Middle frontal gyrus (tissue), 1 donor: ENCODE measurements around the gene C13orf46.

Experiments
- DNase-seq: peaks from one replicate; pipeline ENCODE4 v3.0.0-alpha.2; 2015; ENCODE audit warnings: low spot score; ENCODE audit errors: extremely low spot score

The C13orf46 gene

DNA sequence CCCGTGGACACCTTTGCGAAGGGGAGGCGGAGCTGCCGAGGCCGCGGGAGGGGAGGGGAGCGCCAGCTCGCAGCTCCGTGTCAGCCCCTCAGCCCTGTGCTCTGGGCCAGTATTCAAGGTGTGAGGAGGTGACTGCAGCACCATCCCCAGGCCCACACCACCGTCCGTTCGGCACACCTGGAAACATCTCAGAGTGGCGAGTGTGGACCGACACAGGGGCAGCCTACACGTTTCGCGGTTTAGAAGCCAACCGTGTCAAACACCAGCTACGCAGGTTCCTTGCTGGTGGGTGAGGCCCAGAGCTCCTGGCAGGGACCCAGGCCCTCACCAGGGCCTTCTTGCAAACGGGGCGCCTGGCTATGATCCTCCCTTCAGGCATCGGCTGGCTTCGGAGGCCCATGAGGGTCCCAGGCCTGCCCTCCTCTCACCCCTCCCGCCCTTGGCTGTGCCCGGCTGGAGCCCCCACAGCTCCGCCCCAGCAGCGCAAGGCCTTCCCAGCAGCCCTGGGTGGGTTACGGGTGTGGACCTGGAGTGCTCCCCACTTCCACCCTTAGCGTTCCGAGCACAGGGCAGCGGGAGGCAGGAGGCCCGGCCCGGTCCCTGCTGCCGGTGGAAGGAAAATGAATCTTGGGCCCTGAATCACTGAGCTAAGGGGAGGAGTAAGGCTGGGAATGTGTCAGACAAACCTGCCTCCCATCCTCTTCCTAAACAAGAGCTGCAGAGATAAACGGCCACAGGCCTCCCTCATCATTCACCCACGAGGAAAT is 1.2 kb downstream of the C13orf46 start:
- no peak for DNase-seq

DNA sequence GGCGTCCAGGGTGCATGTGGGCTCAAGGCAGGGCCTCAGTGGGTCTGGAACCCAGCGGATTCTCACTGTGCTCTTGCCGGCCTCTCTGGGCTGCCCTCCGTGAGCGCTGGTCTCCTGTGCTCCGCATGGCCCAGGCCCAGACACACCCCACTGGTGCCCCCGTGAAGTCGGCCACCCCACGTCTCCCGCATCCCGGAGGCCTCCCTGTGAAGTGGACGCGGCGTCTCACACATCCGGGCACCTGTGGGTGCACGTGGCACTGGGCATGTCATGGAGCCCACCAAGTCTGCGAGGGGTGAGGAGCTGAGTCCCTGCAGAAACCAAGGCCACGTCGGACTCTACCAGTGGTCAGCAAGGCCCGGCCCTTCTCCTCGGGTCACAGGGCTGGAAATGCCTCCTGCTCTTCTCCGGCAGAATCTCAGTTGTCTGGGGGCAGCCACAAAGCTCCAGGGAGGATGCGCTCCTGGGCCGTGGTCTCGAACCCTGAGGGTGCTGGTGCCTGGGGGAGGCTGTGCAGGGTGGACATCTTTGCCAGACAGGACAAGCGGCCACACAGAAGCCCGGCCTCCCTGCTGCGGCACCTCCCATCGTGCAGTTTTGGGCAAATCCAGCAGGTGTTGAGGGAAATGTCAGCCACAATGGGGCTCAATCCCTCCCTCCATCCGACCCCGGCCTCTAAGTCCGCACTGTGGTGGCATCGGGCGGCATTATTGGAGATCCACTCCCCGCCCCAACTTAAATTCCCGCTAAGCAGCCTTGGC is 2.2 kb downstream of the C13orf46 start:
- no peak for DNase-seq

DNA sequence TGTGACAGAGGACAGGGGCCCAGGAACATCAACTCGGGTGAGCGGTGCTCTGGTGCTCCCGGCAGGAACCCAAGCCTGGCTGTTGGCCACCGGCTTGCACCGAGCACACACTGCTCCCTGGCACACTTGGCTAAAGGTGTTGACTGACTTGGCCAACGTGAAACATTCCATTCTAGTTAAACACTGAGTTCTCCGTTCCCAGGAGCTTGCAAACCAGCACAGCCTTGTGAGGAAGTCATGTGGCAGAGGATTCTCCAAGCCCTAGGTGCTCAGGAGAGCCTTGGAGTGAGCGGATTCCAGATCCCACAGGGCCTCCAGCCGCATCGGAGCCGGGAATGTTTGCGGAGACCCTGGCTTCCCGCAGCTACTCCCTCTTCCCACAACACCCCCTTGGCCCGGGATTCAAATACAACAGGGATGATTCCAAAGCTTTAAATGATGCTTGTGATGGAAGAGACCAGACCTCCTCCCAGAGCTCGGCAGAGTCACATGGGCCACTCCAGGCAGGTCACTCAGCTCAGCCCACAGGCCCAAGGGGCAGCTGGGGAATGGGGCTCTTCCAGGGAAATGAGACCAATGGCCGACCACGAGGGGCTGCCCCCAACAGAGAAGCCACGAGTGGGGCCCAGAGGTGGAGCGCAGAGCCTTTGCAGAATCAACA is 2.9 kb downstream of the C13orf46 start:
- DNase-seq: no peak

DNA sequence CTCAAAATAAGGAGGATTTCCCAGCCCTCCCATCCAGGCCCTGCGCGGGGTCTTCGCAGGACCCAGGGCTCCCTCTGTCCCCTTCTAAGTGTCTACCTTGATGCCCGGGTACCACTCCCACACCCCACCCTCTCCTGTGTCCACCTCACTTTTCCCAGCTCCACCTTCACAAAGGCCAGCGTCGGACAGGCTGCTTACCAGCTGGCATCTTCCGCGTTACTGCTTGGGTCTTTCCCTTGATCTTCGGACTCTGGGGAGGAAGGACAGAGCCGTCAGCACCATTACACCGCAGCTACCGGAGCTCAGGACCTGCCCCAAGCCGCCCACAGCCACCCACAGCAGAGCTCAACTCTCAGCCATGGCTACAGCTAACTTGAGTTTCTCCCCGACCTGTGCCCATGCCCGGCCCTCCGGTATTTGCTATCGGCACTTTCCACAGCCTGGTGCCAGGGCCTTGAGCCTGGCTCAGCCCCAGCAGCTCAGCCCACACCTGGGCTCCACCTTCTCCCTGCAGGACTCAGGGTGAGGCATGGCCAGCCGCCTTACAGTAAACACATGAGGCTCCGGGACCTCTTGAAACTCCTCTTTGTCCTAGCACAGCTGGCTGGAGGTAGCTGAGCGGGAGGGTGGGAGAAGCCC is 3.8 kb downstream of the C13orf46 start:
- DNase-seq: no peak

DNA sequence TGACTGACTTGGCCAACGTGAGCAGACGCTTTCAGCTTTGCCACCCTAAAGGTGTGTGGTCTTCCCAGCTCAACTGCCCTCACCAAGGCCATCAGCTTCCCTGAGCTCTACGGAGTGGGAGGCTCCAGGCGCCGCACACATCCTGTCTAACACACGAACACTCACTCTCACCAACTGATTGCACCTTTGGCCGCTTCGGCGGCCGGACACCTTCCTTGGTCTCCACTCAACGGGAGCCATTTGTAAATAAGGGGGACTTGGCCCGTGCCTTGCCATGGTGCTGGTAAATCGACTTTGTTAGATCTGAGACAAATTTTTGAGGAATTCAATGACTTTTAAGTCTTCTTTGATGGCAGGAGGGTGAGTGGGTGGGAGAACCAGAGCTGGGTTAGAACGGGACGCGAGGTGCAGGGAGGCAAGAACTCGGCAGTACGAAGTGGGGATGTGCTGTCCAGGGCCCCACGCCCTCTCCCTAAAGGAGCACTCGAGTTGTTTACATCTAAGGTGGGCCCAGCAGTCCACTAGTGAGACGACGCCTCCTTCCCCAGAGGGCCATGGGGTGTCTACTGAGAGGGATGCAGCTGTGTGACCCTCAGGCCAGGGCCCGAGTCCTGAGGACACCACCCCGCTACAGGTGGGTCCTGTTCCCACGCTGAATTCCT is 4.4 kb downstream of the C13orf46 start:
- no peak for DNase-seq

DNA sequence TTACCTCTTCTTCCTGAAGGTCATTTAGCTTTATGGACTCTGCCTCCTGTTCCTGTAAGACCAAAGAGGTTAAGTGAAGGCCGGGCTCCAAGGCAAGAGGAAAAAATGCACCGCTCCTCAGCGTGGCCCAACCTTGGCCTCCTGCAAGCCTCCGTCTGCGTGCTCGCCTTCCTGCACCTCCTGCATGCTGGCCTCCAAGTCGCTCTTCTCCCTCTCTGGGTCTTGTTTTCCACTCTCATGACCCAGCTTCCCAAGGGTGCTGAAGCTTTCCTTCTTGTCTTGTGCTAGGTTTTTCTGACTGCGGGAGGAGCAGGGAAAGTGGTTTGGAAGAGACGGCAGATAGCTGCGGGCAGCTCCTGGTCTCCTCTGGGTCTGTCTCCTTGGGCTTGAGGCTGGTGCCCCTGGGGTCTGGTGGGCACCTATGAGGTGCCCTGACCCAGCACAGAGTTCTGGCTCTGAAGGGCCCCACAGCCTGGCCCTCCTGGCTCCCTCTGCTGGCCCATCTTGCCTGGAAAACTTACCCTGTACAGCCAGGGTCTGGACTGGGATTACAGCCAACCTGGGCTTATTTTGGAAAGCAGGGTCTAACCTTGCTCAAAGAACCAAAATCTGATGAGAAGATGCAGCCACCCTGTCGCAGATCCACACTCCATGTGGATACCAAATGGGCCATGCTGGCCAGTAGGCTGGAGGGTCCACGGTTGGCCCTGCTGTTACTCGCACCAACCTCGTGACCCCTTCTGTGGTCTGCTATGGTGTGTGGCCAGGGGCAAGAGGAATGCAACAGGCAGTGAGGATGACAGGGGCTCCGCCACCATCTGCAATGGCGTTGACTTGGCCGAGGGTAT is 5.2 kb downstream of the C13orf46 start:
- DNase-seq: no peak

DNA sequence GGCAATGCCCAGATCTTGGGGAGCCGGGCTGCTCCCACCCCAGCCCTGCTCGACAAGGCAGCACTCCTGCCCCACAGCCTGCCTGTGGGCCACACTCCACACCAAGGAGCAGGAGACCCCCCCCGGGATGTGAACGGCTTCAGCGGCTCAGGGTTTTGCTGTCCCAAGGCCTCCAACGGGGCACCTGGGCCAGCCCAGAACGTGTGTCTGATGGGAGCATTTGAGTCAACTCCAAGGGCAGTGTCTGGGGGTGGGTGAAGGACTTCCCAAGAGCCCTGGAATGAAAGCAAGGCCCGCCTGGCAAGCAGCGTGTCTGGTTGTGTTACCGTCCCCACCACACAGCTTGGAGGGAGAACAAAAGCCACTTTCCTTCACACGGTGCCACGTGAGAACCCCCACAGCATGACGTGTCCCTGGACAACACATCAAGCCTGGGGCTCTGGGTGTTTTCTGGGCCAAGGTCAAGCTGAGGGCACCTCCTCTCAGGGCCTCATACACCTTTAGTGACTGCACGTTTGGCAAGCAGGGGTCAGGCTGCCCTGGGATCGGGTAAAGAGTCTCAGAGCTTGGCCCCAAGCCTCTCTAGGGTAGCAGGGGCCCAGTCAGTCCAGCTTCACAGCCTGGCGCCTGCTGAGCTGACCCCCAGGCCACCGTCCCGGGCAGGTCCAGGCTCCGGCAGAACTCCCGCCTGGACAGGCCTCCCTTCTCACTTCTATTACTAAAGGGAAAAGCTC is 6.0 kb downstream of the C13orf46 start:
- DNase-seq: no peak

DNA sequence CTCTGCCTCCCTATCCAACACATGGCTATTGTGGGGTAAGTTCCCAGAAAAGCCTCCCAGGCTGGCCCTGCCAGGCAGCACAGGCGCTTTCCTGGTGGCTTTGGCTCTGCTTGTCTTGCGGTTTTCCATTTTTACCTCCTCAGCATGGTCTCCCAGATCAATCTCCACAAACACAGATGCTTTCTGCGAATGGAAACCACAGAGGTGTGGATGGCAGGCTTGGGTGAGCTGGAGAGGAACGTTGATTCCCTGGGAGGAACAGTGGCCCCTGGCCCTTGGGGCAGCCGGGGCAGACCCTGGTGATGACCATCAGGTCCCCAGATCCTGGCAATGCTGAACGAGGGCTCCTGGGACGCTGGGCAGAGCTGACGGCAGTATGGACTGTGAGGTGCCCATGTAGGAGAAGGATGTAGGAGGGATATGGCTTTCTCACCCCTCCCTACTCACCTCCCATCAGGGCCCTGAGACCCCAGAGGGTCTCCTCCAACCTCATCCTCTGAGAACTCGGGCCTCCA is 6.6 kb downstream of the C13orf46 start:
- no peak for DNase-seq

DNA sequence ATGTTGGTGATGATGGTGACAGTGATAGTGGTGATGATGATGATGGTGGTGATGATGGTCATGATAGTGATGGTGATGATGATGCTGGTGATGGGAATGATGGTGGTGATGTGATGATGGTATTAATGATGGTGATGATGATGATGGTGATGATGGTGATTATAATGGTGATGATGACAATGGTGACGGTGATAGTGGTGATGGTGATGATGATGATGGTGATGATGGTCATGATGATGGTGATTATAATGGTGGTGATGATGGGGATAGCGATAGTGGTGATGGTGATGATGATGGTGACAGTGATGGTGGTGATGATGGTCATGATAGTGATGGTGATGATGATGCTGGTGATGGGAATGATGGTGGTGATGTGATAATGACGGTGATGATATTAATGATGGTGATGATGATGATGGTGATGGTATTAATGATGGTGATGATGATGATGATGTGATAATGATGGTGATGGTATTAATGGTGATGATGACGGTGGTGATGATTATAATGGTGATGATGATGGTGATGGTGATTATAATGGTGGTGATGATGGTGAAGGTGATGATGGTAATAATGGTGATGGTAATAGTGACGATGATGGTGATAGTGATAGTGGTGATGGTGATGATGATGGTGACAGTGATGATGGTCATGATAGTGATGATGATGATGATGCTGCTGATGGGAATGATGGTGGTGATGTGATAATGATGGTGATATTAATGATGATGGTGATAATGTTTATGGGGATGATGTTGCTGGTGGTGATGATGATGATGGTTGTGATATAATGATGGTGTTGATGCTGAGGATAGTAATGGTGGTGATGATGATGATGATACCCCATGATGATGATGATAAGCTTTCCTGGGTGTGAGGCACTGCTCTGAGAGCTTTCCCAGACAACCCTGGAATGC is 7.7 kb downstream of the C13orf46 start:
- no peak for DNase-seq

DNA sequence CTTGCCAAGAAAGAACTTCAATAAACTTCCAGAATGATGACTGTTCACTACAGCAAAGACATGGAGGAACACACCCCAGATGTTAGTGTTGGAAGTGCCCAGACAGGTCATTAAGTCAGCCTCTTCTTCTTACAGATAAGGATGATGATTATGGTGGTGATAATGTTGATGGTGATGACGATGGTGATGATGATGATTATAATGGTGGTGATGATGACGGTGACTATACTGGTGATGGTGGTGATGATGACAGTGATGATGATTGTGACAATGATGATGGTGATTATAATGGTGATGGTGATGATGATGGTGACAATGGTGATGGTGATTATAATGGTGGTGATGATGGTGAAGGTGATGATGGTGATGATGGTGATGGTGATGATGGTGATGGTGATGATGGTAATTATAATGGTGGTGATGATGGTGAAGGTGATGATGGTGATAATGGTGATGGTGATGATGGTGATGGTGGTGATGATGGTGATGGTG is 8.4 kb downstream of the C13orf46 start:
- DNase-seq: no peak

DNA sequence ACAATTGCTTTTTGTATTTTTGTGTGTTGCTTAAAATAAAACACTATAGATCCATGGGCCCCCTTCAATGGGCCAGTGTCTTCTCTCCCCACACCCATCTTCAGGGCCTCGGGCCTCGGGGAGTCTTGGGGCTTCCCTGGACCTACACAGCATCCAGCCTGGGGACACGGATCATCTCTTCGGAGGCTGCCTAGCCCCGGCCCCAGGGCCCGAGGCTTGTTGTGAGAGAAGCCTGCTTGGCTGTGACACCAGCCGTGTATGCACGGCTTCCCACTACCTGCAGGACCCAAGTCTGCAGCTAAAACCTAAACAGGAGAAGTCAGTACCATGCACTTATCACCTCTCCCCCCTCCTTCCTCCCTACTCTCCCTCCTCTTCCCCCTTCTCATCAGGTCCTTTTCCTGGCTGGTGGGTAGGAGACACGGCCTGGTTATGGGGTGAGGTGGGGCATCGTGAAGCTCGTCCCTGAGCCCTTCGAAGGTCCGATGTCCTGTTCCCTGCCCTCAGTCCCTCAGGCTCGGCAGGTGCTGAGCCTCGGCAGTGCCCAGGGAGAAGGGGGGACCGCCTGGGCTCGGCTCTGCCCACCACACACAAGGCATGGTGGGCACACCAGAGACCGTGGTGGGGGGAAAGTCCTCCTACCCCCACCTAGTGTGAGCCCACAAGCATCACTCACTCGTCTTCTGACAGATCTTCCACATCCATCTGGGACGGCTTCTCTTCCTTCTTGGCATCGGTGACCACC is 9.5 kb downstream of the C13orf46 start:
- DNase-seq: no peak

DNA sequence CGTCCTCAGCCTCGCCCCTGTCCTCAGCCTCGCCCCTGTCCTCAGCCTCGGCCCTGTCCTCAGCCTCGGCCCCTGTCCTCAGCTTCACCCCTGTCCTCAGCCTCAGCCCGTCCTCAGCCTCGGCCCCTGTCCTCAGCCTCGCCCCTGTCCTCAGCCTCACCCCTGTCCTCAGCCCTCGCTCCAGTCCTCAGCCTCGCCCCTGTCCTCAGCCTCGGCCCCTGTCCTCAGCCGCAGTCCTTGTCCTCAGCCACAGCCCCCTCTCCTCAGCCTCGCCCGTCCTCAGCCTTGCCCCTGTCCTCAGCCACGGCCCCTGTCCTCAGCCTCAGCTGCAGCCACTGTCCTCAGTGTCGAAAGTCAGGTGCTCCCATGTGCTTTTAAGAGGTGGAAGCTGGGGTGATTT is 10.5 kb downstream of the C13orf46 start:
- no peak for DNase-seq

DNA sequence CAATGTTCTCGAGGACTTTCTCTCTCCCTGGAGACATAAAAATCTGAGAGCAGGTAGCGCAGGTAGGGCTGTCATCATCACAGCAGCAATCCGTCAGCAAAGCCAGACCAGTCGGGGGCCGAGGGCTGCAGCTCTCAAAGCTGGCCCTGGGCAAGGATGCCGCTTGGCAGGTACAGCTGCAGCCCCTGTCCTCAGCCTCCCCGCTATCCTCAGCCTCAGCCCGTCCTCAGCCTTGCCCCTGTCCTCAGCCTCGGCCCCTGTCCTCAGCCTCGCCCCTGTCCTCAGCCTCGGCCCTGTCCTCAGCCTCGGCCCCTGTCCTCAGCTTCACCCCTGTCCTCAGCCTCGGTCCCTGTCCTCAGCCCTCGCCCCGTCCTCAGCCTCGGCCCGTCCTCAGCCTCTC is 10.9 kb downstream of the C13orf46 start:
- no peak for DNase-seq

DNA sequence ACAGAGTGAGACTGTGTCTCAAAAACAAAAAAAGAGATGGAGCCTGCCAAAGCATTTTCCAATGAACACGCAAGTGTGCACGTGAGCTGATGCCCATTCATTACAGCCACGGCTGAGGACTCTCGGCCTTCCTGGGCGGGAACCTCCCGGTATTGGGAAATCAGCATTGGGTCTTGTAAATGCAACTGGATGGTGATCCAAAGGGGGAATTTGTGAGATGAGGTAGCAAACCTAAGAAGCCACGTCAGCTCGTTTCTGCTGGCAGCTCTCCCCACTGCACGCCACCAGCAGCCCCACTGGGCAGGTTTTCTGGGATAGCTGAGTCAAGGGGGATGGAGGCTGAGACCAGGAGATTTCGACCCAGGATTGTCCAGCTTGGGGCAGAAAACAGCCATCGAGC is 11.5 kb downstream of the C13orf46 start:
- DNase-seq: no peak

DNA sequence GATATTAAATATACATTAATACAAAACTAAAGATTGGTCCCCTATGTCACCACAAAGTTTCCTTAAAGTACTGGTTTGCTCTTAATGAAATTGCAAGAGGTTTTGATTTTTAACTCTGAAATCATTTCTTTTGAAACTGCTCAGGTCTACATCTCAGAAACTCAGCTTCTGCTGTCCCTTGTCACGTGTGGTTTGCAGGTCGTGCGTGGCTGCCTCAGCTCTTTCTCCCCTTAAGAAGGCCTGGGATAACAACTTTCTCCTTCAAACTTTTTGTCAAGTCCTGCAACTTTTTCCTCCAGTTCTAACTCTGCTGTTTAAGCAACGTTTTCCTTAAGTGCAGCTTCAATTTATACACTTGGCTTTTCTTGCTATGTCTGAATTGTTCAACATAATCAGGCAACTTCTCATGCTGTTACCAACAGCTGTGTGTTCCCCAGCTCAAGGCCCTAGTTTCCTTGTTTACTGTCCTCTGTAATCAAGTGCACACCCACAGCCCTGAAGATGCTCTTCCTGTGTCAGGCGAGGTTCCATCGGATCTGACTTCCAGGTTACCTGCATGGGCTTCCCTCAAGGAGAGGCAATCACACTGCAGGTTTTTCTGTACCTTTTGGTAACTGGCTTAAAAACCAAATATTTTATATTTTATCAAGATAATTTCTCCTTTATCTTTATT is 13.5 kb downstream of the C13orf46 start:
- DNase-seq: no peak

DNA sequence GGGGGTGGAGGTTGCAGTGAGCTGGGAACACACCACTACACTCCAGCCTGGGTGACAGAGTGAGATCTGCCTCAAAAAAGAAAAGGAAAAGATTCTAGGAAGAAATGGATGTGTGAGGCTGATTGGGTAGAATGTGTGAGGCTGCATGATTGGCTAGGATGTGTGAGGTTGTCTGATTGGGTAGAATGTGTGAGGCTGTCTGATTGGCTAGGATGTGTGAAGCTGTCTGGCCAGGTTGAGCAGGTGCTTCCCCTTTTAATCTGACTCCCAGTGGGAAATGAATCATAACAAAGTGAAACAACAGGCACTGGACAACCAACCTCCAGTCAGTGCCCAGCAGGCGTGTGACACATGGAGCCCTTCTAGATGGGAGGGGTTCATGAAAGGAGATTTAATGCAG is 14.7 kb downstream of the C13orf46 start:
- no peak for DNase-seq

DNA sequence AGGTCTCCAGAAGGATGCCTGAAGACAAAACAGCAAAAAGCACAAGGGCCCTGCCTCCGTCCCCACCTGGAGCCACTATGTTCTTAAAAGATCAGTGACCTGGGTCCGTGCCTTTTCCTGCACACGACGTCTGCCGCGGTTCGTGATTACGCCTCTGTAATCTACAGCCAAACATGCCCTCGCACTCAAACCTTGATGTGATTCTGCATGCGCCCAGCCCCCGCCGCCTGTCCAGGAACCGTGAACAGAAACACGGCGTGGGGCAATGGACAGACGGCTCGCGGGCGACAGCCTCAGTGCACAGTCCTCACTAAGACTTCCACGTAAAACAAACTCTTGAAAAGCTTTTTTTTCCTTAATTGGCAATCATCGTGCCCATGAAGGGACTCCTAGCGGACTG is 15.5 kb downstream of the C13orf46 start:
- no peak for DNase-seq
